IMR-90 (cell line): ENCODE results near the gene SHC1. TPM values are rescaled to one million over a fixed set of nuclear protein-coding genes. Genes with fewer than 3 reads are reported as not detected.

Experiments
- ATAC-seq: fragments of 200-7000 bp; cut with Tn5 transposase; 2 replicates; pipeline ENCODE4 v1.9.1; 2020; ENCODE audit warnings: low read depth, mild to moderate bottlenecking, moderate library complexity
- BruUV-seq: library from RNA; stranded (reverse); fragments of 400-500 nt; replicated peaks from 2 replicates; lab custom pipeline; 2021; lab: Mats Ljungman, UMichigan
- CTCF ChIA-PET: fragments of 300-600 bp; formaldehyde crosslinking; extraction: SDS; loops from one replicate; lab custom pipeline; 2021; ENCODE audit warnings: antibody characterized with exemption; lab: Yijun Ruan, JAX
- POLR2A ChIA-PET: fragments of 300-600 bp; sonication (Branson Sonifier 250); formaldehyde crosslinking; loops from one replicate; lab custom pipeline; 2022; ENCODE audit warnings: antibody characterized with exemption; ENCODE audit not compliant: unreplicated experiment; lab: Charles Lee
- DNase-seq: peaks from one replicate; pipeline ENCODE4 v3.0.0; 2013
- H2AFZ ChIP-seq: replicated peaks from 2 replicates; pipeline ENCODE3; 2013; ENCODE audit warnings: low read length, mild to moderate bottlenecking; ENCODE audit not compliant: poor library complexity
- H2AK5ac ChIP-seq: 2 replicates; pipeline ENCODE4 v1.6.1; 2013; ENCODE audit warnings: low read depth, low read length, inconsistent platforms
- H2AK9ac ChIP-seq: replicated peaks from 2 replicates; pipeline ENCODE3; 2013; ENCODE audit warnings: mild to moderate bottlenecking, low read depth, low read length, moderate library complexity; ENCODE audit not compliant: poor library complexity
- H2BK120ac ChIP-seq: 2 replicates; pipeline ENCODE4 v1.6.1; 2013; ENCODE audit warnings: low read depth, low read length, inconsistent platforms
- H2BK15ac ChIP-seq: 3 replicates; pipeline ENCODE4 v1.6.1; 2013; ENCODE audit warnings: low read depth, low read length, inconsistent platforms
- H2BK20ac ChIP-seq: 2 replicates; pipeline ENCODE4 v1.6.1; 2013; ENCODE audit warnings: low read depth, mild to moderate bottlenecking, inconsistent platforms, low read length, moderate library complexity
- H2BK5ac ChIP-seq: 2 replicates; pipeline ENCODE4 v1.6.1; 2013; ENCODE audit warnings: mild to moderate bottlenecking, low read depth, low read length, inconsistent platforms; ENCODE audit not compliant: poor library complexity, severe bottlenecking
- H3K14ac ChIP-seq: replicated peaks from 2 replicates; pipeline ENCODE4 v1.6.1; 2013; ENCODE audit warnings: low read depth, low read length, inconsistent platforms
- H3K18ac ChIP-seq: 2 replicates; pipeline ENCODE4 v1.6.1; 2013; ENCODE audit warnings: low read depth, low read length, control low read depth
- H3K23ac ChIP-seq: 2 replicates; pipeline ENCODE4 v1.6.1; 2013; ENCODE audit warnings: low read depth, low read length, inconsistent platforms
- H3K27ac ChIP-seq: 2 replicates; pipeline ENCODE4 v1.5.1; 2013; ENCODE audit warnings: mild to moderate bottlenecking, control low read depth, low read length; ENCODE audit not compliant: insufficient read depth
- H3K27me3 ChIP-seq: 2 replicates; pipeline ENCODE4 v1.6.1; 2013; ENCODE audit warnings: low read length; ENCODE audit not compliant: control insufficient read depth, insufficient read depth
- H3K36me3 ChIP-seq: 2 replicates; pipeline ENCODE4 v1.6.1; 2013; ENCODE audit warnings: low read length, mixed read lengths; ENCODE audit not compliant: control insufficient read depth, insufficient read depth
- H3K4ac ChIP-seq: 2 replicates; pipeline ENCODE4 v1.6.1; 2013; ENCODE audit warnings: low read depth, low read length, inconsistent platforms
- H3K4me1 ChIP-seq: 2 replicates; pipeline ENCODE4 v1.6.1; 2013; ENCODE audit warnings: low read length, mixed read lengths; ENCODE audit not compliant: control insufficient read depth, insufficient read depth
- H3K4me2 ChIP-seq: 2 replicates; pipeline ENCODE4 v1.6.1; 2013; ENCODE audit warnings: low read depth, mild to moderate bottlenecking, control low read depth, low read length, moderate library complexity
- H3K4me3 ChIP-seq: 2 replicates; pipeline ENCODE4 v1.5.1; 2013; ENCODE audit warnings: low read depth, mild to moderate bottlenecking, control low read depth, low read length, moderate library complexity; ENCODE audit not compliant: insufficient read depth
- H3K56ac ChIP-seq: 2 replicates; pipeline ENCODE4 v1.6.1; 2013; ENCODE audit warnings: low read length, inconsistent platforms; ENCODE audit not compliant: insufficient read depth; ENCODE audit errors: extremely low read depth
- H3K79me1 ChIP-seq, 2 experiments: 2 replicates each; pipeline ENCODE4 v1.6.1; 2013; ENCODE audit warnings: low read length in 2 of 2, inconsistent platforms in 1 of 2, low read depth in 1 of 2
- H3K9ac ChIP-seq: 2 replicates; pipeline ENCODE4 v1.6.1; 2013; ENCODE audit warnings: low read depth, low read length, control low read depth
- H3K9me1 ChIP-seq: 2 replicates; pipeline ENCODE4 v1.6.1; 2013; ENCODE audit warnings: low read length, inconsistent platforms; ENCODE audit not compliant: insufficient read depth
- H3K9me3 ChIP-seq: 2 replicates; pipeline ENCODE4 v1.6.1; 2013; ENCODE audit warnings: low read length; ENCODE audit not compliant: control insufficient read depth, insufficient read depth
- H4K20me1 ChIP-seq: 2 replicates; pipeline ENCODE4 v1.6.1; 2013; ENCODE audit warnings: low read length, inconsistent platforms; ENCODE audit not compliant: insufficient read depth
- H4K5ac ChIP-seq: 2 replicates; pipeline ENCODE4 v1.6.1; 2013; ENCODE audit warnings: mild to moderate bottlenecking, low read depth, low read length, control low read depth
- H4K8ac ChIP-seq, 2 experiments: 2 replicates each; pipeline ENCODE4 v1.6.1; 2013; ENCODE audit warnings: low read depth in 2 of 2, low read length in 2 of 2, control low read depth in 1 of 2, inconsistent platforms in 1 of 2
- H4K91ac ChIP-seq: 2 replicates; pipeline ENCODE4 v1.6.1; 2013; ENCODE audit warnings: low read depth, low read length, inconsistent platforms; ENCODE audit not compliant: insufficient read depth
- BHLHE40 ChIP-seq: fragments of 150-350 bp; IDR thresholded peaks from 2 replicates; pipeline ENCODE4 v1.6.1; 2016; ENCODE audit warnings: mild to moderate bottlenecking, low read depth, low read length
- CEBPB ChIP-seq: IDR thresholded peaks from 2 replicates; pipeline ENCODE4 v1.6.1; 2012; ENCODE audit warnings: low read depth, low read length, improper control_type of control experiment
- FOS ChIP-seq: fragments of 150-350 bp; IDR thresholded peaks from 2 replicates; pipeline ENCODE4 v1.6.1; 2016; ENCODE audit warnings: low read depth, low read length
- MAFK ChIP-seq: IDR thresholded peaks from 2 replicates; pipeline ENCODE4 v1.6.1; 2012; ENCODE audit warnings: low read depth, low read length, improper control_type of control experiment
- MXI1 ChIP-seq: IDR thresholded peaks from 2 replicates; pipeline ENCODE4 v1.6.1; 2012; ENCODE audit warnings: low read depth, mild to moderate bottlenecking, low read length, moderate library complexity, borderline replicate concordance
- NFE2L2 ChIP-seq: fragments of 150-350 bp; IDR thresholded peaks from 2 replicates; pipeline ENCODE4 v1.6.1; 2016; ENCODE audit warnings: low read depth, mild to moderate bottlenecking, low read length
- POLR2A ChIP-seq: IDR thresholded peaks from 2 replicates; pipeline ENCODE4 v1.6.1; 2012; ENCODE audit warnings: mild to moderate bottlenecking, low read depth, low read length
- RAD21 ChIP-seq: IDR thresholded peaks from 2 replicates; pipeline ENCODE4 v1.6.1; 2012; ENCODE audit warnings: low read length, improper control_type of control experiment
- RCOR1 ChIP-seq: IDR thresholded peaks from 2 replicates; pipeline ENCODE4 v1.6.1; 2012; ENCODE audit warnings: mild to moderate bottlenecking, low read length, improper control_type of control experiment; ENCODE audit not compliant: insufficient replicate concordance
- RFX5 ChIP-seq: IDR thresholded peaks from 2 replicates; pipeline ENCODE4 v1.8.0; 2012; ENCODE audit warnings: low read depth, mild to moderate bottlenecking, low read length, moderate library complexity
- SMC3 ChIP-seq: fragments of 150-350 bp; IDR thresholded peaks from 2 replicates; pipeline ENCODE4 v1.6.1; 2016; ENCODE audit warnings: low read depth, mild to moderate bottlenecking, antibody characterized with exemption, low read length, moderate library complexity
- USF2 ChIP-seq: fragments of 150-350 bp; IDR thresholded peaks from 2 replicates; pipeline ENCODE4 v1.6.1; 2017; ENCODE audit warnings: mild to moderate bottlenecking, antibody characterized with exemption, low read length, low read depth
- WGBS, 2 experiments: methylation state at CpG; one replicate each; pipeline versions ENCODE4 v1.1.5 to v1.1.7; 2013; ENCODE audit warnings: missing lambda C conversion rate in 2 of 2; ENCODE audit not compliant: insufficient read length in 1 of 2; ENCODE audit errors: extremely low coverage in 2 of 2; 5-methylcytosine and 5-hydroxymethylcytosine counted together
- dilution Hi-C: fragments of 300-500 bp; cut with HindIII; formaldehyde crosslinking; loops from one replicate; pipeline ENCODE4 v1.14.3; 2018; ENCODE audit warnings: low sequenced_read_pairs; ENCODE audit not compliant: unreplicated experiment
- in situ Hi-C: fragments of 300-500 bp; cut with MboI; formaldehyde crosslinking; loops from 3 replicates; pipeline ENCODE4 v1.14.3; 2019; ENCODE audit warnings: low sequenced_read_pairs, inconsistent platforms, mixed read lengths
- intact Hi-C: fragments of 100-400 bp; cut with micrococcal nuclease; formaldehyde crosslinking; loops from 2 replicates; pipeline ENCODE4 v1.10.0; 2022
- polyA plus RNA-seq, 3 experiments: library from polyadenylated mRNA; depleted of rRNA; stranded (reverse); fragments of >200 nt; gene quantifications; 2 replicates each; pipeline ENCODE4 v1.2.3, GENCODE V29; 2012; ENCODE audit warnings: low replicate concordance in 1 of 3
- total RNA-seq: library from RNA; depleted of rRNA; stranded (reverse); fragments of >200 nt; gene quantifications from 2 replicates; pipeline ENCODE4 v1.2.3, GENCODE V29; 2012

Gene SHC1
- total and polyA plus RNA-seq, 2 of the 4 experiments (the other 2 are of a cell fraction) = 352 to 355 TPM

- BruUV-seq = no TSS peak
- H3K56ac ChIP-seq = peak overlapping the region; percentile 80; the same call in 1 of the 2 replicates
- no peak overlapping the region for H2BK15ac ChIP-seq
- H3K9ac ChIP-seq = peak overlapping the region; percentile 92
- no peak overlapping the region for H2BK120ac ChIP-seq
- H3K27ac ChIP-seq = peak overlapping the region; percentile 3; the same call in 1 of the 2 replicates
- peak overlapping the region; percentile 7; the same call in 1 of the 2 replicates for H2AK5ac ChIP-seq
- ChIA-PET CTCF (interaction anchor here (1.8 kb wide), 1 partner anchor 13 kb away, joined by 5 read pairs; the partner anchor contains the start of gene SHC1), POLR2A (interaction anchor here (1.0 to 1.1 kb wide), 2 partner anchors 9 to 11 kb away, joined by 3 to 5 read pairs; no protein-coding TSS in a partner anchor)
- TF ChIP-seq MXI1 = no peak
- TF ChIP-seq USF2 = no peak
- no peak for TF ChIP-seq POLR2A
- TF ChIP-seq RAD21 = no peak
- TF ChIP-seq CEBPB = no peak
- no peak for TF ChIP-seq FOS
- TF ChIP-seq RCOR1 = no peak
- TF ChIP-seq NFE2L2 = no peak
- TF ChIP-seq MAFK = no peak
- TF ChIP-seq RFX5 = no peak
- no peak for TF ChIP-seq BHLHE40
- TF ChIP-seq SMC3 = no peak
- no peak overlapping the region for H2BK20ac ChIP-seq
- peak overlapping the region; percentile 71 to 95; a peak in 3 of 4 replicates for H4K8ac ChIP-seq
- H3K9me1 ChIP-seq = 0 out of 2 replicates have a peak, but pooled peaks cover 3% of the 10 kb centered on the region
- H2AFZ ChIP-seq = peak overlapping the region; percentile 12
- peak overlapping the region; percentile 70 for H3K4ac ChIP-seq
- H3K18ac ChIP-seq = no peak overlapping the region
- H3K23ac ChIP-seq = peak overlapping the region; percentile 72; the same call in 1 of the 2 replicates
- ATAC-seq (no peak), DNase-seq (no peak)
- H3K14ac ChIP-seq = no peak overlapping the region; the same call in 1 of the 2 replicates
- H3K4me2 ChIP-seq = peak overlapping the region; percentile 76
- H2BK5ac ChIP-seq = no peak overlapping the region
- WGBS, 2 experiments = 20% methylated on average over 1 of the region's 17 CpGs; no CpG with 5 or more reads in 1 of the 2 experiments
- peaks cover 13% of the 10 kb centered on the region for H3K36me3 ChIP-seq
- peak overlapping the region; percentile 49 for H4K91ac ChIP-seq
- H4K20me1 ChIP-seq = peaks cover 6% of the 10 kb centered on the region; the same call in 1 of the 2 replicates
- H3K9me3 ChIP-seq = no peaks in the 10 kb centered on the region
- dilution Hi-C loops = no loop called here
- H3K79me1 ChIP-seq = peaks cover 16 to 55% of the 10 kb centered on the region in 2 experiments; a peak in 3 of 4 replicates
- H2AK9ac ChIP-seq = peak overlapping the region; percentile 88
- intact Hi-C loops = no loop called here
- no peak overlapping the region; the same call in 1 of the 2 replicates for H4K5ac ChIP-seq
- in situ Hi-C loops = no loop called here
- H3K27me3 ChIP-seq = no peaks in the 10 kb centered on the region
- H3K4me1 ChIP-seq = peaks cover 3% of the 10 kb centered on the region
- H3K4me3 ChIP-seq = peak overlapping the region; percentile 78
These were observed 13.4 kb upstream of the SHC1 start for GRCh38 chr1:154983776-154984466.
